HTR-8/SVneo (cell line): ENCODE data around the gene NEURL1B.

Source experiments
- DNase-seq: peaks from one replicate; pipeline ENCODE4 v3.0.0; 2011; ENCODE audit warnings: low spot score, mixed read lengths; ENCODE audit not compliant: insufficient read length
- FAIRE-seq: peaks from 2 replicates; lab custom pipeline; 2011; peaks lifted over from hg19 to GRCh38; lab: Jason Lieb, UNC

Gene NEURL1B

GRCh38 chr5:172725273-172725672, 84.2 kb downstream of the NEURL1B start:
- FAIRE-seq = no peak
- DNase-seq = no peak

GRCh38 chr5:172725785-172726184, 84.7 kb downstream of the NEURL1B start:
- no peak for DNase-seq
- no peak for FAIRE-seq

GRCh38 chr5:172726966-172727365, 85.9 kb downstream of the NEURL1B start:
- FAIRE-seq (no peak), DNase-seq (no peak)

- FAIRE-seq (no peak), DNase-seq (no peak)
These were observed 86.5 kb downstream of the NEURL1B start for GRCh38 chr5:172727551-172727950.

- DNase-seq = no peak
- FAIRE-seq = no peak
These were observed 87.6 kb downstream of the NEURL1B start for GRCh38 chr5:172728481-172729241.

- FAIRE-seq = no peak
- DNase-seq = no peak
These were observed 88.5 kb downstream of the NEURL1B start for GRCh38 chr5:172729588-172729987.

GRCh38 chr5:172730222-172730621, 89.2 kb downstream of the NEURL1B start:
- FAIRE-seq = no peak

GRCh38 chr5:172730981-172731679, 90.1 kb downstream of the NEURL1B start:
- DNase-seq = no peak
- no peak for FAIRE-seq

More at GRCh38 chr5:172730222-172730621, 89.2 kb downstream of the NEURL1B start:
- DNase-seq = no peak

GRCh38 chr5:172731680-172732074, 90.6 kb downstream of the NEURL1B start:
- FAIRE-seq (no peak), DNase-seq (no peak)

- FAIRE-seq = no peak
- no peak for DNase-seq
These were observed 91.3 kb downstream of the NEURL1B start for GRCh38 chr5:172732201-172732865.

- DNase-seq = peak; percentile 43
- FAIRE-seq = no peak
These were observed 92.3 kb downstream of the NEURL1B start for GRCh38 chr5:172733131-172733973.

GRCh38 chr5:172733974-172734346, 92.9 kb downstream of the NEURL1B start:
- DNase-seq (no peak), FAIRE-seq (no peak)

- FAIRE-seq = no peak
These were observed 94.2 kb downstream of the NEURL1B start for GRCh38 chr5:172735141-172735831.

GRCh38 chr5:172736508-172737135, 95.6 kb downstream of the NEURL1B start:
- FAIRE-seq = no peak
- no peak for DNase-seq

More at GRCh38 chr5:172735141-172735831, 94.2 kb downstream of the NEURL1B start:
- DNase-seq = no peak

GRCh38 chr5:172739375-172739774, 98.3 kb downstream of the NEURL1B start:
- FAIRE-seq = no peak

GRCh38 chr5:172740428-172741205, 99.6 kb downstream of the NEURL1B start:
- FAIRE-seq = peak; percentile 94
- peak; percentile 82 for DNase-seq

More at GRCh38 chr5:172739375-172739774, 98.3 kb downstream of the NEURL1B start:
- no peak for DNase-seq
